Parietal lobe (tissue), 1 donor: ENCODE data around the gene ETFBKMT. TPM values are rescaled to one million over a fixed set of nuclear protein-coding genes. Genes with fewer than 3 reads are reported as not detected.

ENCODE experiments used
- total RNA-seq: library from RNA; depleted of rRNA; stranded (reverse); fragments of >200 nt; gene quantifications from one replicate; pipeline ENCODE4 v1.2.3, GENCODE V29; 2014

ETFBKMT gene, protein sequence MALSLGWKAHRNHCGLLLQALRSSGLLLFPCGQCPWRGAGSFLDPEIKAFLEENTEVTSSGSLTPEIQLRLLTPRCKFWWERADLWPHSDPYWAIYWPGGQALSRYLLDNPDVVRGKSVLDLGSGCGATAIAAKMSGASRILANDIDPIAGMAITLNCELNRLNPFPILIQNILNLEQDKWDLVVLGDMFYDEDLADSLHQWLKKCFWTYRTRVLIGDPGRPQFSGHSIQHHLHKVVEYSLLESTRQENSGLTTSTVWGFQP
- 3.4 TPM for total RNA-seq

DNA sequence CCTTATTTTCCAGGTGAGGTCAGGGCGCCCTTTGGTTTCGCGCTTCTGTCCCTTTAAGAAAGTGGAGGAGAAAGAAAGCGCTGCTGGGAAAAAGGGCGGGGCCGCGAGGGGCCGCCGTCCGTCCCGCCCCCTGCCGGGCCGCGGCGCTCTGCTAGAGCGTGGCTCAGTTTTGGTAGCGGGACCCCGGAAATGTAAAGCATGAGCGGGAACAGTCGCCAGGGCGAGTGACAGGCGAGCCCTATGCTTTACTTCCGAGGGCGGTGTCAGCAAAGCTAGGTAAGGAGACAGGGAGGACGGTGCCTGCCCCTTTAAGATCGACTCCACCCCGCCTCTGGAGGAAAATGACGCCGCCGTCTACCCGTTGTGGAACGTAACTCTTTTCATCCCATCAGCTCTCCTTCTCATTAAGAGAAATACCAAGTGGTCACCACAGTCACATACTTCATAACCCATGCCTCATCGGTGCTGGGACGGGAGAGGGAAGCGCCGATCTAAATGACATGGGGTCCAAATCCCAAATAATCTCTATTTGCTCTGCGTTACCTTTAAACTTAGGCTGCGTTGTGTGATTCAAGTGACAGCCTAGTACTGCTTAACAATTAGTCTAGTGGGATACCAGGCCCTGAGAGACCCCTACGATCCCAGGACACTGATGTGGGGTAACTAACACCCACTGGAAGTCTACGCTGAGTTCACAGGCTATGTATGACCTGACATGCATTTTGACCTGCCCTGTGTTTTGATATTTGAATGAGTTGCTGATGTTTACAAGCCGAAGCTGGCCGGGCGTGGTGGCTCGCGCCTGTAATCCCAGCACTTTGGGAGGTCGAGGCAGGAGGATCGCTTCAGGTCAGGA, at the start of gene ETFBKMT:
Gene ETFBKMT (plus strand): TSS at position 602 of the 856 bp plus-strand sequence. CDS start 2,266 bp downstream, outside the sequence.

Other genes with a start within 250 kb of the ETFBKMT start
- gene DENND5B, start 68.6 kb upstream of the ETFBKMT start, total RNA-seq = 85.1 TPM
- gene AMN1, start 69.3 kb downstream of the ETFBKMT start, total RNA-seq = 78.3 TPM